Transverse colon (tissue), 4 donors: ENCODE results near the gene HMG20B.
"Not testable (repeated sequence)": the region's sequence is repeated elsewhere in the genome, so short reads cannot be mapped to it uniquely, and the experiment has no call there.

Experiments used
- EP300 ChIP-seq: sonication (generic); formaldehyde crosslinking; IDR thresholded peaks from one replicate; pipeline ENCODE4 v1.6.1; 2017; ENCODE audit warnings: antibody characterized with exemption, low read depth
- POLR2A ChIP-seq: fragments of 450-650 bp; IDR thresholded peaks from one replicate; pipeline ENCODE4 v1.6.1; 2016; ENCODE audit warnings: antibody characterized with exemption, mild to moderate bottlenecking, moderate library complexity
- POLR2AphosphoS5 ChIP-seq, 3 donors: sonication (generic); formaldehyde crosslinking; IDR thresholded peaks; one replicate each; pipeline ENCODE4 v1.6.1; 2016; ENCODE audit warnings: antibody characterized with exemption in 3 of 3
- TF ChIP-seq, protein P1 (sequence below), 5 experiments: fragments of 200-600 bp in 3 of 5; fragments of 450-650 bp in 2 of 5; sonication (generic) in 3 of 5; IDR thresholded peaks; 1 replicate in 2 of 5; 2 replicates in 3 of 5; pipeline ENCODE4 v1.5.1; 2016 to 2017; ENCODE audit warnings: antibody characterized with exemption in 5 of 5, inconsistent platforms in 3 of 5, mild to moderate bottlenecking in 2 of 5, moderate library complexity in 1 of 5

DNA sequence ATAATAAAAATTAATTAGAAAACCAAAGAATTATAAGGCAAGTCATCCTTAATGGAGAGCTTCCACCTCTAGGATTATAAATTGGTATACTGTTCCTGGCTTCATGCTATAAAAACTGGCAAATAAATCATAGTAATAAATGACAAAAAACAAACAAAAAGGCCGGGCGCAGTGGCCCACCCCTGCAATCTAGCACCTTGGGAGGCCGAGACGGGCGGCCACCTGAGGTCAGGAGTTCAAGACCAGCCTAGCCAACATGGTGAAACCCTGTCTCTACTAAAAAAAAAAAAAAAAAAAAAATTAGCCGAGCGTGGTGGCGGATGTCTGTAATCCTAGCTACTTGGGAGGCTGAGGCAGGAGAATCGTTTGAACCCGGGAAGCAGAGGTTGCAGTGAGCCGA is 2.7 kb upstream of the HMG20B start:
- TF ChIP-seq, protein P1, sequence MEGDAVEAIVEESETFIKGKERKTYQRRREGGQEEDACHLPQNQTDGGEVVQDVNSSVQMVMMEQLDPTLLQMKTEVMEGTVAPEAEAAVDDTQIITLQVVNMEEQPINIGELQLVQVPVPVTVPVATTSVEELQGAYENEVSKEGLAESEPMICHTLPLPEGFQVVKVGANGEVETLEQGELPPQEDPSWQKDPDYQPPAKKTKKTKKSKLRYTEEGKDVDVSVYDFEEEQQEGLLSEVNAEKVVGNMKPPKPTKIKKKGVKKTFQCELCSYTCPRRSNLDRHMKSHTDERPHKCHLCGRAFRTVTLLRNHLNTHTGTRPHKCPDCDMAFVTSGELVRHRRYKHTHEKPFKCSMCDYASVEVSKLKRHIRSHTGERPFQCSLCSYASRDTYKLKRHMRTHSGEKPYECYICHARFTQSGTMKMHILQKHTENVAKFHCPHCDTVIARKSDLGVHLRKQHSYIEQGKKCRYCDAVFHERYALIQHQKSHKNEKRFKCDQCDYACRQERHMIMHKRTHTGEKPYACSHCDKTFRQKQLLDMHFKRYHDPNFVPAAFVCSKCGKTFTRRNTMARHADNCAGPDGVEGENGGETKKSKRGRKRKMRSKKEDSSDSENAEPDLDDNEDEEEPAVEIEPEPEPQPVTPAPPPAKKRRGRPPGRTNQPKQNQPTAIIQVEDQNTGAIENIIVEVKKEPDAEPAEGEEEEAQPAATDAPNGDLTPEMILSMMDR (IDR thresholded peaks at IDR 0.05) = not testable (repeated sequence)
- TF ChIP-seq POLR2A; EP300; POLR2AphosphoS5 (IDR thresholded peaks at IDR 0.05): not testable (repeated sequence)
